HCT116 (cell line): ENCODE data around the gene ZNF417. TPM values are rescaled to one million over a fixed set of nuclear protein-coding genes. Genes with fewer than 3 reads are reported as not detected.

Experiments used
- ATAC-seq: fragments of 200-7000 bp; cut with Tn5 transposase; 2 replicates; pipeline ENCODE4 v1.9.1; 2020; ENCODE audit warnings: mild to moderate bottlenecking, moderate library complexity
- BruUV-seq: library from RNA; stranded (reverse); fragments of 400-500 nt; replicated peaks from 2 replicates; lab custom pipeline; 2021; lab: Mats Ljungman, UMichigan
- CTCF ChIA-PET: fragments of 300-600 bp; sonication (Branson Sonifier 250); formaldehyde crosslinking; loops from one replicate; lab custom pipeline; 2021; ENCODE audit warnings: antibody characterized with exemption; lab: Charles Lee
- POLR2A ChIA-PET: fragments of 300-600, 350-600 bp; sonication (Branson Sonifier 250); formaldehyde crosslinking; loops from one replicate; lab custom pipeline; 2021; ENCODE audit warnings: antibody characterized with exemption; lab: Charles Lee
- RAD21 ChIA-PET, 2 experiments: fragments of 300-600 bp; sonication (Branson Sonifier 250); formaldehyde crosslinking; loops; one replicate each; lab custom pipeline; 2023; ENCODE audit warnings: low total read pairs in 2 of 2; ENCODE audit not compliant: uncharacterized antibody in 2 of 2, unreplicated experiment in 2 of 2, low non-redundant PET in 1 of 2; lab: Charles Lee
- DNase-seq: peaks from one replicate; pipeline ENCODE4 v3.0.0-alpha.2; 2010; ENCODE audit warnings: low read depth, low spot score
- H2AFZ ChIP-seq: fragments of 200-600 bp; shearing (Covaris generic), sonication (generic); 2 replicates; pipeline ENCODE4 v1.6.1; 2017; ENCODE audit warnings: low read depth, mixed run types, mixed read lengths, antibody characterized with exemption, low read length; ENCODE audit not compliant: poor library complexity, severe bottlenecking
- H3K27ac ChIP-seq: 2 replicates; pipeline ENCODE4 v1.5.1; 2012; ENCODE audit warnings: low read depth, low read length
- H3K27me3 ChIP-seq: fragments of 200-600 bp; sonication (generic); 2 replicates; pipeline ENCODE4 v1.6.1; 2016; ENCODE audit warnings: mixed run types, low read length, mixed read lengths; ENCODE audit not compliant: insufficient read depth
- H3K36me3 ChIP-seq, 2 experiments: fragments of 200-500 bp in 1 of 2; fragments of 200-600 bp in 1 of 2; sonication (Bioruptor generic) in 1 of 2; sonication (generic) in 1 of 2; 2 replicates each; pipeline versions ENCODE4 v1.5.1 to v1.6.1; 2014 to 2016; ENCODE audit warnings: low read length in 2 of 2, inconsistent platforms in 1 of 2, mixed read lengths in 1 of 2, mixed run types in 1 of 2; ENCODE audit not compliant: insufficient read depth in 2 of 2, control insufficient read depth in 1 of 2
- H3K4me1 ChIP-seq, 2 experiments: fragments of 200-600 bp in 1 of 2; sonication (generic) in 1 of 2; 2 replicates each; pipeline versions ENCODE4 v1.5.1 to v1.6.1; 2012 to 2017; ENCODE audit warnings: low read length in 2 of 2, inconsistent platforms in 1 of 2, mild to moderate bottlenecking in 1 of 2, mixed read lengths in 1 of 2, mixed run types in 1 of 2, moderate library complexity in 1 of 2; ENCODE audit not compliant: insufficient read depth in 2 of 2, control insufficient read depth in 1 of 2
- H3K4me2 ChIP-seq: fragments of 200-600 bp; sonication (generic); 2 replicates; pipeline ENCODE4 v1.6.1; 2017; ENCODE audit warnings: mixed run types, low read length, mixed read lengths
- H3K4me3 ChIP-seq, 2 experiments: fragments of 200-600 bp in 1 of 2; sonication (generic) in 1 of 2; replicated peaks in 1 of 2; 2 replicates each; pipeline ENCODE4 v1.5.1; 2011 to 2016; ENCODE audit warnings: low read length in 2 of 2, control low read depth in 1 of 2, low read depth in 1 of 2, mild to moderate bottlenecking in 1 of 2, mixed read lengths in 1 of 2, mixed run types in 1 of 2
- H3K79me2 ChIP-seq: fragments of 200-600 bp; sonication (generic); 2 replicates; pipeline ENCODE4 v1.6.1; 2017; ENCODE audit warnings: mild to moderate bottlenecking, mixed run types, low read length, moderate library complexity, mixed read lengths; ENCODE audit not compliant: insufficient read depth
- H3K9ac ChIP-seq: fragments of 200-600 bp; sonication (generic); 2 replicates; pipeline ENCODE4 v1.6.1; 2016; ENCODE audit warnings: low read length, mixed read lengths
- H3K9me2 ChIP-seq: fragments of 200-600 bp; sonication (generic), shearing (Covaris generic); 2 replicates; pipeline ENCODE4 v1.6.1; 2017; ENCODE audit warnings: mixed run types, mild to moderate bottlenecking, moderate library complexity; ENCODE audit not compliant: insufficient read depth
- H3K9me3 ChIP-seq, 2 experiments: fragments of 200-500 bp in 1 of 2; fragments of 200-600 bp in 1 of 2; sonication (Bioruptor generic) in 1 of 2; sonication (generic) in 1 of 2; 2 replicates each; pipeline ENCODE4 v1.6.1; 2014 to 2017; ENCODE audit warnings: low read length in 2 of 2, mixed read lengths in 2 of 2, inconsistent platforms in 1 of 2, low read depth in 1 of 2, mild to moderate bottlenecking in 1 of 2, mixed run types in 1 of 2, moderate library complexity in 1 of 2; ENCODE audit not compliant: control insufficient read depth in 1 of 2, insufficient read depth in 1 of 2
- H4K20me1 ChIP-seq: fragments of 200-600 bp; sonication (generic), shearing (Covaris generic); 2 replicates; pipeline ENCODE4 v1.6.1; 2017; ENCODE audit warnings: mixed run types, mild to moderate bottlenecking, moderate library complexity; ENCODE audit not compliant: insufficient read depth
- CEBPB ChIP-seq: IDR thresholded peaks from 2 replicates; pipeline ENCODE4 v1.6.1; 2012; ENCODE audit warnings: low read depth
- CTCF ChIP-seq, 3 experiments: fragments of 200-600 bp in 1 of 3; sonication (generic) in 1 of 3; IDR thresholded peaks in 2 of 3; conservative IDR thresholded peaks in 1 of 3; 2 replicates each; pipeline ENCODE4 v1.5.1; 2012 to 2017; ENCODE audit warnings: low read depth in 2 of 3, low read length in 2 of 3, antibody characterized with exemption in 1 of 3, borderline replicate concordance in 1 of 3, control low read depth in 1 of 3, mild to moderate bottlenecking in 1 of 3, mixed read lengths in 1 of 3, mixed run types in 1 of 3, moderate library complexity in 1 of 3; ENCODE audit not compliant: insufficient read depth in 1 of 3
- EGR1 ChIP-seq: IDR thresholded peaks from 2 replicates; pipeline ENCODE4 v1.6.1; 2012; ENCODE audit warnings: low read depth
- ELF1 ChIP-seq: IDR thresholded peaks from 2 replicates; pipeline ENCODE4 v1.6.1; 2012; ENCODE audit warnings: low read depth, borderline replicate concordance
- EZH2phosphoT487 ChIP-seq: fragments of 200-600 bp; IDR thresholded peaks from 2 replicates; pipeline ENCODE4 v1.6.1; 2018; ENCODE audit warnings: antibody characterized with exemption, borderline replicate concordance
- SIN3A ChIP-seq: IDR thresholded peaks from 2 replicates; pipeline ENCODE4 v1.6.1; 2012; ENCODE audit warnings: low read depth
- SP1 ChIP-seq: IDR thresholded peaks from 2 replicates; pipeline ENCODE4 v1.6.1; 2012; ENCODE audit warnings: low read depth
- ZBTB33 ChIP-seq: IDR thresholded peaks from 2 replicates; pipeline ENCODE4 v1.6.1; 2011; ENCODE audit warnings: mild to moderate bottlenecking, low read length, moderate library complexity; ENCODE audit not compliant: insufficient replicate concordance; ENCODE audit errors: extremely low read depth
- ZFX ChIP-seq: fragments of 450-650 bp; IDR thresholded peaks from 2 replicates; pipeline ENCODE4 v1.6.1; 2017
- intact Hi-C: fragments of 100-400 bp; cut with micrococcal nuclease; formaldehyde crosslinking; loops from 2 replicates; pipeline ENCODE4 v1.10.0; 2022
- total RNA-seq: library from RNA; stranded (reverse); gene quantifications from one replicate; pipeline ENCODE4 v1.2.1, GENCODE V29; 2021; ENCODE audit not compliant: unreplicated experiment

The ZNF417 gene
- total RNA-seq, 1 experiment from 2014 or later, result 6.8 TPM

GRCh38 chr19:57927587-57927986 is 11.2 kb upstream of the ZNF417 start:
- no peak for ATAC-seq
- intact Hi-C loops, result no loop called here
- H3K4me3 ChIP-seq, result no peak overlapping the region
- no peak overlapping the region for H3K27ac ChIP-seq
- POLR2A ChIA-PET, result no interaction called here
- no peaks in the 10 kb centered on the region for H3K9me2 ChIP-seq
- H2AFZ ChIP-seq, result no peak overlapping the region
- peaks cover 9 to 17% of the 10 kb centered on the region in 2 experiments; a peak in 2 of 4 replicates for H3K9me3 ChIP-seq
- no peaks in the 10 kb centered on the region for H3K4me1 ChIP-seq
- H3K36me3 ChIP-seq, result no peaks in the 10 kb centered on the region
- H4K20me1 ChIP-seq, result no peaks in the 10 kb centered on the region
- RAD21 ChIA-PET, result no interaction called here
- TF ChIP-seq ZFX, result no peak
- no peak for TF ChIP-seq ELF1
- no peak for TF ChIP-seq SIN3A
- TF ChIP-seq CTCF (IDR thresholded peaks at IDR 0.05 in 2 of 3, conservative IDR thresholded peaks at IDR 0.05 in 1 of 3; ENCODE audit: borderline replicate concordance in 1 of 3, insufficient read depth in 1 of 3, low read depth in 2 of 3, low read length in 2 of 3), result no peak
- no peaks in the 10 kb centered on the region for H3K27me3 ChIP-seq
- BruUV-seq, result no TSS peak
- H3K79me2 ChIP-seq, result no peaks in the 10 kb centered on the region
- no peak overlapping the region for H3K9ac ChIP-seq
- CTCF ChIA-PET, result no interaction called here
- DNase-seq, result no peak
- H3K4me2 ChIP-seq, result no peak overlapping the region

GRCh38 chr19:57914531-57914930 is 1.9 kb downstream of the ZNF417 start:
- no peak for ATAC-seq
- no peak overlapping the region for H3K4me3 ChIP-seq
- no peaks in the 10 kb centered on the region for H3K27me3 ChIP-seq
- H3K9me2 ChIP-seq, result no peaks in the 10 kb centered on the region
- ChIA-PET CTCF (no interaction called here), POLR2A (no interaction called here), RAD21 (no interaction called here)
- no peaks in the 10 kb centered on the region for H3K79me2 ChIP-seq
- H3K36me3 ChIP-seq, result peaks cover 3 to 9% of the 10 kb centered on the region in 2 experiments; a peak in 3 of 4 replicates
- no peak overlapping the region for H3K9ac ChIP-seq
- H3K4me1 ChIP-seq, result peaks cover 0 to 6% of the 10 kb centered on the region in 2 experiments; a peak in 1 of 4 replicates
- DNase-seq, result no peak
- no peak overlapping the region for H3K27ac ChIP-seq
- no peaks in the 10 kb centered on the region for H4K20me1 ChIP-seq
- no TSS peak for BruUV-seq
- no peak for TF ChIP-seq ZBTB33
- TF ChIP-seq SIN3A, result no peak
- no peak for TF ChIP-seq EZH2phosphoT487
- TF ChIP-seq CEBPB, result no peak
- TF ChIP-seq EGR1, result no peak
- no peak for TF ChIP-seq SP1
- TF ChIP-seq CTCF (IDR thresholded peaks at IDR 0.05 in 2 of 3, conservative IDR thresholded peaks at IDR 0.05 in 1 of 3; ENCODE audit: borderline replicate concordance in 1 of 3, insufficient read depth in 1 of 3, low read depth in 2 of 3, low read length in 2 of 3), result no peak
- H2AFZ ChIP-seq, result no peak overlapping the region
- H3K9me3 ChIP-seq, result no peaks in the 10 kb centered on the region; a peak in 1 of 4 replicates
- intact Hi-C loops, result loop anchor here (10.0 kb wide), 1 partner anchor 280 kb away; the partner anchor contains the start of gene ZNF211
- H3K4me2 ChIP-seq, result no peak overlapping the region
